Activated B cell treated with CpG ODN at 0.5 μM for 24 hours (primary cell): ENCODE results near the gene PRKAG2. TPM values are rescaled to one million over a fixed set of nuclear protein-coding genes. Genes with fewer than 3 reads are reported as not detected.
A peak's percentile ranks its signal among the peaks of the same experiment; 100 is the strongest.

Source experiments
- ATAC-seq: fragments of 200-7000 bp; cut with Tn5 transposase; one replicate; pipeline ENCODE4 v1.10.0; 2021; ENCODE audit warnings: low read depth, mild to moderate bottlenecking, moderate library complexity
- CTCF ChIA-PET: fragments of 350-600 bp; sonication (Branson Sonifier 250); formaldehyde crosslinking; loops from one replicate; lab custom pipeline; 2021; ENCODE audit warnings: antibody characterized with exemption; lab: Charles Lee
- POLR2A ChIA-PET: fragments of 350-600 bp; sonication (Branson Sonifier 250); formaldehyde crosslinking; loops from one replicate; lab custom pipeline; 2021; ENCODE audit warnings: antibody characterized with exemption; lab: Charles Lee
- DNase-seq: peaks from one replicate; pipeline ENCODE4 v3.0.0; 2022
- H3K27ac Mint-ChIP-seq: one replicate; pipeline ENCODE4 v1.8.0; 2020; ENCODE audit warnings: mixed read lengths
- H3K27me3 Mint-ChIP-seq: one replicate; pipeline ENCODE4 v1.8.0; 2021; ENCODE audit warnings: mixed read lengths
- H3K36me3 Mint-ChIP-seq: one replicate; pipeline ENCODE4 v1.8.0; 2021; ENCODE audit warnings: low read depth, mixed read lengths
- H3K4me1 Mint-ChIP-seq: one replicate; pipeline ENCODE4 v1.8.0; 2021; ENCODE audit warnings: mixed read lengths
- H3K4me3 Mint-ChIP-seq: one replicate; pipeline ENCODE4 v1.8.0; 2020; ENCODE audit warnings: mild to moderate bottlenecking, mixed read lengths
- H3K9me3 Mint-ChIP-seq: one replicate; pipeline ENCODE4 v1.8.0; 2020; ENCODE audit warnings: mixed read lengths
- intact Hi-C: fragments of 100-400 bp; cut with micrococcal nuclease; formaldehyde crosslinking; loops from one replicate; pipeline ENCODE4 v1.15.1; 2024
- total RNA-seq: library from RNA; stranded (reverse); gene quantifications from 2 replicates; pipeline ENCODE4 v1.2.3, GENCODE V29; 2022
- TF ChIP-seq, protein P1 (sequence below): fragments of 200-600 bp; IDR thresholded peaks from one replicate; pipeline ENCODE4 v1.8.0; 2022; ENCODE audit warnings: antibody characterized with exemption, mild to moderate bottlenecking

The PRKAG2 gene
- total RNA-seq, 1 donor from 2014 or later = 19.7 TPM

DNA sequence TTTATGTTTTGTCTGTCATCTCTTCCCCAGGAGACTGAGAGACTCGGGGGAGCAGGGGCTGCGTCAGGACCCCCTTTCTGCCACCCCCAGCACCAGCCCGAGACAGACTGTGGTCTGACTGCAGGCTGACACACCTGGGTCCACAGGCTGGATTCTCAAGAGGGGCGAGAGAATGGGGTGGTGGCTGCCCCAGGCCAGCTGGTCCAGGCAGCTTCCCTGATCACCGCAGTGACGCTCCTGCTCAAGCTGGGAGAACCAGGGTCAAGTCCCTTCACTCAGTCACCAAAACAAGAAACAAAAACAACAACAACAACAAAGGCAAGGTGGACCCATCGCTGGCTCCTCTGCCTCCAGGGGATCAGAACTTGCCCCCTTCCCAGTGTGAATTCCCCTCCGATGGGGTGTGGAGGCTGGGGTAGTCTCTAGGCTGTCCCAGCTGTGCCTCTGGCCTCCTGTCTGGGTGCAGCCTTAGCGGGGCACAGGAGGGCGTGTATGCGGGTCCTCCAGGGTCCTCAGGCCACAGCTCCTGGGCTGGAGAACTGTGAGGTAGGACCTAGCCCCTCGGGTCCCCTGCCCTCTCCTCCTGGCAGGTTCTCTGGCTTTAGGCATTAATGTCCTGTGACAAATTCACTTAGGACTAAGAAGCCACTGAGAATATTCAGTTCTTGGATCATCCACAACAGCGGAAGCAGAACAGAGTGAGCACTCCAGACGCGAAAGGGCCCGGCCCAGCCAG lies 40.6 kb downstream of the PRKAG2 start:
- POLR2A ChIA-PET = interaction anchor here (1.2 kb wide), 1 partner anchor 15 kb away, joined by 3 read pairs; no protein-coding TSS in a partner anchor
- Mint-ChIP-seq H3K27me3 (no peaks in the 10 kb centered on the region), H3K4me3 (no peak overlapping the region), H3K4me1 (peaks cover 39% of the 10 kb centered on the region), H3K9me3 (no peaks in the 10 kb centered on the region), H3K27ac (no peak overlapping the region), H3K36me3 (peaks cover 5% of the 10 kb centered on the region)
- CTCF ChIA-PET = no interaction called here
- no peak for ATAC-seq
- intact Hi-C loops = loop anchor here (5.0 kb wide), 1 partner anchor 34 kb away; no protein-coding TSS in a partner anchor
- TF ChIP-seq, protein P1, sequence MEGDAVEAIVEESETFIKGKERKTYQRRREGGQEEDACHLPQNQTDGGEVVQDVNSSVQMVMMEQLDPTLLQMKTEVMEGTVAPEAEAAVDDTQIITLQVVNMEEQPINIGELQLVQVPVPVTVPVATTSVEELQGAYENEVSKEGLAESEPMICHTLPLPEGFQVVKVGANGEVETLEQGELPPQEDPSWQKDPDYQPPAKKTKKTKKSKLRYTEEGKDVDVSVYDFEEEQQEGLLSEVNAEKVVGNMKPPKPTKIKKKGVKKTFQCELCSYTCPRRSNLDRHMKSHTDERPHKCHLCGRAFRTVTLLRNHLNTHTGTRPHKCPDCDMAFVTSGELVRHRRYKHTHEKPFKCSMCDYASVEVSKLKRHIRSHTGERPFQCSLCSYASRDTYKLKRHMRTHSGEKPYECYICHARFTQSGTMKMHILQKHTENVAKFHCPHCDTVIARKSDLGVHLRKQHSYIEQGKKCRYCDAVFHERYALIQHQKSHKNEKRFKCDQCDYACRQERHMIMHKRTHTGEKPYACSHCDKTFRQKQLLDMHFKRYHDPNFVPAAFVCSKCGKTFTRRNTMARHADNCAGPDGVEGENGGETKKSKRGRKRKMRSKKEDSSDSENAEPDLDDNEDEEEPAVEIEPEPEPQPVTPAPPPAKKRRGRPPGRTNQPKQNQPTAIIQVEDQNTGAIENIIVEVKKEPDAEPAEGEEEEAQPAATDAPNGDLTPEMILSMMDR = no peak
- DNase-seq = no peak

- Mint-ChIP-seq H3K9me3 (no peaks in the 10 kb centered on the region), H3K4me3 (no peak overlapping the region), H3K27ac (peak overlapping the region; percentile 50), H3K27me3 (no peaks in the 10 kb centered on the region), H3K36me3 (peaks cover 5% of the 10 kb centered on the region), H3K4me1 (peaks cover 38% of the 10 kb centered on the region)
- POLR2A ChIA-PET = interaction anchor here (1.2 kb wide), 1 partner anchor 16 kb away, joined by 3 read pairs; no protein-coding TSS in a partner anchor
- CTCF ChIA-PET = no interaction called here
- TF ChIP-seq, protein P1 = no peak
- intact Hi-C loops = loop anchor here (5.0 kb wide), 1 partner anchor 33 kb away; no protein-coding TSS in a partner anchor
- no peak for DNase-seq
- no peak for ATAC-seq
These were observed 41.3 kb downstream of the PRKAG2 start for GRCh38 chr7:151835636-151836035.

- peaks cover 26% of the 10 kb centered on the region for H3K4me1 Mint-ChIP-seq
- no peak overlapping the region for H3K4me3 Mint-ChIP-seq
- H3K36me3 Mint-ChIP-seq = peaks cover 5% of the 10 kb centered on the region
- intact Hi-C loops = loop anchor here (5.0 kb wide), 1 partner anchor 32 kb away; no protein-coding TSS in a partner anchor
- H3K27me3 Mint-ChIP-seq = no peaks in the 10 kb centered on the region
- DNase-seq (no peak), ATAC-seq (no peak)
- H3K9me3 Mint-ChIP-seq = no peaks in the 10 kb centered on the region
- ChIA-PET POLR2A (no interaction called here), CTCF (no interaction called here)
- no peak overlapping the region for H3K27ac Mint-ChIP-seq
- TF ChIP-seq, protein P1 = no peak
These were observed 42.5 kb downstream of the PRKAG2 start for GRCh38 chr7:151834271-151835035.

DNA sequence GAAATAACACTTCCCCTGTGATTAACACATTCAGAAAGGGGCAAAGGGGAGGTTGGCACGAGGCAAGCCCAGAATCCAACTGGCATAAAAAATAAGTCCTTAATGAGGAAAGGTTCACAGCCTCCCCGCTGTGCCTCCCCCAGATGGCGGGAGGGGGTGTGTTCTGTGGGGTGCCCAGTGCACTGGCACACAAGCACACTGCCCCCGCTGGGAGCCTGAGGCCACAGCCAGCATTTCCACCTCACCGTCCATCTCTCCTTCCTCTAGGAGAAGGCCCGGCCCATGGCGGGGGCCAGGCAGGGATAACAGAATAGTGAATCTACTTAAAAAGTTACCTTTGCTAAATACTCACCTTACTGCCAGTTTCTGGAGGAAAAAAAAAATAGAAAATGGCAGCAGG lies 43.2 kb downstream of the PRKAG2 start:
- ATAC-seq (no peak), DNase-seq (no peak)
- Mint-ChIP-seq H3K9me3 (no peaks in the 10 kb centered on the region), H3K4me1 (peaks cover 19% of the 10 kb centered on the region), H3K27me3 (no peaks in the 10 kb centered on the region), H3K4me3 (no peak overlapping the region), H3K27ac (no peak overlapping the region), H3K36me3 (peaks cover 5% of the 10 kb centered on the region)
- intact Hi-C loops = no loop called here
- CTCF ChIA-PET = no interaction called here
- TF ChIP-seq, protein P1 = no peak
- POLR2A ChIA-PET = no interaction called here

GRCh38 chr7:151833213-151833651 lies 43.7 kb downstream of the PRKAG2 start:
- intact Hi-C loops = no loop called here
- Mint-ChIP-seq H3K27ac (no peak overlapping the region), H3K9me3 (no peaks in the 10 kb centered on the region), H3K4me1 (peaks cover 15% of the 10 kb centered on the region), H3K36me3 (peaks cover 5% of the 10 kb centered on the region), H3K4me3 (no peak overlapping the region), H3K27me3 (no peaks in the 10 kb centered on the region)
- TF ChIP-seq, protein P1 = no peak
- ChIA-PET POLR2A (no interaction called here), CTCF (no interaction called here)
- no peak for ATAC-seq
- DNase-seq = no peak
